Stomach (tissue), 9 donors: Measurements from ENCODE around the gene PRSS8. TPM values are rescaled to one million over a fixed set of nuclear protein-coding genes. Genes with fewer than 3 reads are reported as not detected.

Experiments used
- DNase-seq, 2 donors: peaks; one replicate each; pipeline versions ENCODE4 v3.0.0 to v3.0.0-alpha.2; 2013 to 2019
- H3K27ac ChIP-seq, 5 donors: fragments of 200-600 bp in 4 of 5; sonication (generic) in 4 of 5; one replicate each; pipeline ENCODE4 v1.5.1; 2013 to 2019; ENCODE audit warnings: mild to moderate bottlenecking in 1 of 5, moderate library complexity in 1 of 5
- H3K27me3 ChIP-seq, 3 donors: fragments of 200-600 bp; sonication (generic); one replicate each; pipeline ENCODE4 v1.5.1; 2017 to 2019; ENCODE audit warnings: mixed run types in 1 of 3
- H3K36me3 ChIP-seq, 4 donors: fragments of 200-600 bp; sonication (generic); 1 replicate in 3 of 4; 2 replicates in 1 of 4; pipeline ENCODE4 v1.5.1; 2016 to 2019
- H3K4me1 ChIP-seq, 4 donors: fragments of 200-600 bp; sonication (generic); one replicate each; pipeline ENCODE4 v1.5.1; 2016 to 2019
- H3K4me3 ChIP-seq, 4 donors: fragments of 200-600 bp; sonication (generic) in 3 of 4; one replicate each; pipeline ENCODE4 v1.5.1; 2016 to 2019; ENCODE audit warnings: mild to moderate bottlenecking in 1 of 4
- H3K9me3 ChIP-seq, 4 donors: fragments of 200-600 bp; sonication (generic); one replicate each; pipeline ENCODE4 v1.5.1; 2016 to 2019
- CTCF ChIP-seq, 7 experiments: fragments of 450-650 bp in 4 of 7; fragments of 200-600 bp in 3 of 7; sonication (generic) in 3 of 7; IDR thresholded peaks; one replicate each; pipeline ENCODE4 v1.5.1; 2016 to 2019; ENCODE audit warnings: antibody characterized with exemption in 7 of 7, control low read depth in 2 of 7, mild to moderate bottlenecking in 1 of 7
- EP300 ChIP-seq: sonication (generic); formaldehyde crosslinking; IDR thresholded peaks from one replicate; pipeline ENCODE4 v1.6.1; 2017; ENCODE audit warnings: antibody characterized with exemption
- POLR2A ChIP-seq, 4 donors: fragments of 450-650 bp; IDR thresholded peaks; one replicate each; pipeline ENCODE4 v1.6.1; 2016; ENCODE audit warnings: antibody characterized with exemption in 4 of 4, control low read depth in 2 of 4, mild to moderate bottlenecking in 1 of 4, moderate library complexity in 1 of 4
- POLR2AphosphoS5 ChIP-seq, 3 donors: sonication (generic); formaldehyde crosslinking; IDR thresholded peaks; one replicate each; pipeline ENCODE4 v1.6.1; 2016; ENCODE audit warnings: antibody characterized with exemption in 3 of 3
- WGBS, 5 donors: extraction: QIAGEN DNeasy Blood & Tissue Kit in 3 of 5; methylation state at CpG; one replicate each; pipeline versions ENCODE4 v1.1.5 to v1.1.7; 2013 to 2018; 5-methylcytosine and 5-hydroxymethylcytosine counted together
- intact Hi-C: fragments of 100-400 bp; cut with DNase I; formaldehyde crosslinking; loops from one replicate; pipeline ENCODE4 v1.15.1; 2023; ENCODE audit warnings: low total_unique reads
- polyA plus RNA-seq, 3 donors: library from polyadenylated mRNA; stranded (reverse); fragments of 200-250 nt; gene quantifications; one replicate each; pipeline ENCODE4 v1.2.3, GENCODE V29; 2013
- total RNA-seq, 5 donors: library from RNA; depleted of rRNA; stranded (reverse); fragments of >200 nt; gene quantifications; one replicate each; pipeline versions ENCODE4 v1.1.0 to v1.2.3, GENCODE V29; 2014 to 2016
- donor health status: healthy with polysubstance abuse.
- donor health status: Bipolar disorder and iron deficiency.
- donor health status: healthy.

PRSS8 gene
- total and polyA plus RNA-seq, 8 donors: 5.8 to 176 (median 93.0) TPM

- Histone ChIP-seq H3K27ac (peak overlapping the region in 1 of 5 donors; percentile 44), H3K4me3 (peak overlapping the region; percentile 80 to 84 (median 82)), H3K27me3 (no peaks in the 10 kb centered on the region), H3K36me3 (peaks cover 51 to 53% (median 52%) of the 10 kb centered on the region in 4 donors), H3K4me1 (peaks cover 23 to 74% (median 55%) of the 10 kb centered on the region in 4 donors), H3K9me3 (no peaks in the 10 kb centered on the region)
- WGBS, 5 donors: 14 to 24% (median 21%) methylated on average over 7 of the region's 7 CpGs
- no peak for TF ChIP-seq CTCF (IDR thresholded peaks at IDR 0.05)
- no peak for TF ChIP-seq POLR2AphosphoS5 (IDR thresholded peaks at IDR 0.05)
- no peak for TF ChIP-seq EP300
- TF ChIP-seq POLR2A (IDR thresholded peaks at IDR 0.05): no peak
- intact Hi-C loops: loop anchor here (10.0 kb wide), 1 partner anchor 272 kb away; the partner anchor contains the start of gene ARMC5
- no peak for DNase-seq
Measured at GRCh38 chr16:31182391-31182790, 46.9 kb upstream of the PRSS8 start.

- Histone ChIP-seq H3K27ac (peak overlapping the region; percentile 93 to 97 (median 97)), H3K36me3 (peaks cover 40 to 42% (median 41%) of the 10 kb centered on the region in 4 donors), H3K9me3 (no peaks in the 10 kb centered on the region), H3K27me3 (no peaks in the 10 kb centered on the region), H3K4me3 (peak overlapping the region; percentile 80 to 84 (median 82)), H3K4me1 (peaks cover 23 to 62% (median 50%) of the 10 kb centered on the region in 4 donors)
- TF ChIP-seq POLR2AphosphoS5 (IDR thresholded peaks at IDR 0.05): no peak
- no peak for TF ChIP-seq EP300
- TF ChIP-seq POLR2A (IDR thresholded peaks at IDR 0.05): no peak
- TF ChIP-seq CTCF (IDR thresholded peaks at IDR 0.05): no peak
- intact Hi-C loops: loop anchor here (10.0 kb wide), 1 partner anchor 274 kb away; the partner anchor contains the start of gene ARMC5
- DNase-seq: peak; percentile 28 to 55
- 3 to 4% (median 3%) methylated on average over 31 of the region's 31 CpGs for WGBS, 5 donors
Measured at GRCh38 chr16:31181102-31181830, 45.7 kb upstream of the PRSS8 start.

DNA sequence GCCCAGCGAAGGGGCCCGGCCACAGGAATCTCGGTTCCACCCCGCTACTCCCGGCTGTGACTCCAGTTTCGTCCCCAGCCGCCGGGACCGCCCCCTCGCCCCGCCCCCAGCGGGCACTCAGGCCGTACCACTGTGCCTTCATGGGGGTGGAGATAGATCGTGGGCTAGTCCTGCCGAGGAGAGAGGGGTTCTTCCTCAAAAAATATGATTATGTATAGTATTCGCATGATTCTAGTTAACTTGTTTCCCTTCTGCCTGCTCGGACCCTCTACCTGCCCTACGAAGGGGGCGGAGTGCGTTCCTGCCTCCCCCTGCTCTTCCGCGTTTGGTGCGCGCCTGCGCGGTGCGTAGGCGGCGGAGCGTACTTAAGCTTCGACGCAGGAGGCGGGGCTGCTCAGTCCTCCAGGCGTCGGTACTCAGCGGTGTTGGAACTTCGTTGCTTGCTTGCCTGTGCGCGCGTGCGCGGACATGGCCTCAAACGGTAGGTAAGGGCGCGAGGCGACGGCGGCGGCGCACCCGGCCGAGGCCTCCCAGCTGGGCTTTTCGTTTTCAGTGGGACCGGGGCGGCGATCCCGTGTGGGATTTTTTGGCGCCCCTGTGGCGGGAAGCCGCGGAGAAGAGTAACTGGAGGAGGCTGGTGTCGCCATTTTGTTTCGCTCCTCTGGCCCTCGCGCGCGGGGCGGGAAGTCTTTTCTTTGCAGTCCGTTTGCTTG is 44.4 kb upstream of the PRSS8 start, which contains the start of gene FUS:
TSS of gene FUS (plus strand) at position 393 of the 713 bp plus-strand sequence. CDS start at position 469, 76 bp downstream.
- Histone ChIP-seq H3K4me1 (peaks cover 23 to 50% (median 48%) of the 10 kb centered on the region in 4 donors), H3K9me3 (no peaks in the 10 kb centered on the region), H3K27ac (peak within 1 kb of the TSS; percentile 93 to 97 (median 97)), H3K27me3 (no peaks in the 10 kb centered on the region), H3K4me3 (peak within 1 kb of the TSS; percentile 80 to 84 (median 82)), H3K36me3 (peaks cover 26 to 28% (median 28%) of the 10 kb centered on the region in 4 donors)
- peak; percentile 94 to 97 for DNase-seq
- TF ChIP-seq POLR2AphosphoS5 (IDR thresholded peaks at IDR 0.05): peak; percentile 100
- TF ChIP-seq EP300: no peak
- peak in 2 of 4 donors; percentile 94 to 95 for TF ChIP-seq POLR2A (IDR thresholded peaks at IDR 0.05)
- WGBS, 5 donors: 0 to 1% (median 0%) methylated on average over 21 to 69 of the region's 69 CpGs
- intact Hi-C loops: loop anchor here (10.0 kb wide), 1 partner anchor 275 kb away; the partner anchor contains the start of gene ARMC5

- 2 to 4% (median 3%) methylated on average over 17 to 27 of the region's 27 CpGs for WGBS, 5 donors
- Histone ChIP-seq H3K4me3 (peak overlapping the region; percentile 80 to 84 (median 82)), H3K27me3 (no peaks in the 10 kb centered on the region), H3K9me3 (no peaks in the 10 kb centered on the region), H3K4me1 (peaks cover 23 to 47% (median 45%) of the 10 kb centered on the region in 4 donors), H3K36me3 (peaks cover 20 to 22% (median 21%) of the 10 kb centered on the region in 4 donors), H3K27ac (peak overlapping the region; percentile 93 to 97 (median 97))
- DNase-seq: no peak
- TF ChIP-seq POLR2A (IDR thresholded peaks at IDR 0.05) (no peak), POLR2AphosphoS5 (IDR thresholded peaks at IDR 0.05) (no peak), CTCF (IDR thresholded peaks at IDR 0.05) (no peak), EP300 (no peak)
- intact Hi-C loops: no loop called here
Measured at GRCh38 chr16:31179219-31179746, 43.8 kb upstream of the PRSS8 start.
